GM18873 (cell line): ENCODE results near the gene SCAMP4.
A peak's percentile ranks its signal among the peaks of the same experiment; 100 is the strongest.

Experiments used
- ATAC-seq: cut with Tn5 transposase; IDR thresholded peaks from one replicate; pipeline ENCODE4 v1.9.1; 2021; ENCODE audit warnings: mild to moderate bottlenecking, moderate library complexity, moderate number of reproducible peaks; ENCODE audit not compliant: unreplicated experiment, low FRiP score

The SCAMP4 gene

GRCh38 chr19:1905110-1905862 is at the start of gene SCAMP4, which contains the start of gene ADAT3:
Gene SCAMP4, plus strand, starts transcription at chr19:1905399. Its CDS starts 9,621 bp downstream, at chr19:1915020.
Gene ADAT3, plus strand, starts transcription at chr19:1905399. Its CDS starts 6,649 bp downstream, at chr19:1912048.
- ATAC-seq: peak; percentile 54

GRCh38 chr19:1855828-1856255 is 49.4 kb upstream of the SCAMP4 start:
- no peak for ATAC-seq

GRCh38 chr19:1856345-1856697 is 48.9 kb upstream of the SCAMP4 start:
- ATAC-seq: no peak

GRCh38 chr19:1856698-1857603 is 48.2 kb upstream of the SCAMP4 start:
- no peak for ATAC-seq

- ATAC-seq: no peak
Measured at GRCh38 chr19:1857648-1858326, 47.4 kb upstream of the SCAMP4 start.

GRCh38 chr19:1858412-1859081 is 46.7 kb upstream of the SCAMP4 start:
- ATAC-seq: no peak

- no peak for ATAC-seq
Measured at GRCh38 chr19:1859331-1859781, 45.8 kb upstream of the SCAMP4 start.

GRCh38 chr19:1860042-1860775 is 45.0 kb upstream of the SCAMP4 start:
- ATAC-seq: no peak

- no peak for ATAC-seq
Measured at GRCh38 chr19:1860821-1861598, 44.2 kb upstream of the SCAMP4 start.

- ATAC-seq: no peak
Measured at GRCh38 chr19:1861599-1862031, 43.6 kb upstream of the SCAMP4 start.

GRCh38 chr19:1862068-1862423 is 43.2 kb upstream of the SCAMP4 start:
- no peak for ATAC-seq

GRCh38 chr19:1862424-1863327 is 42.5 kb upstream of the SCAMP4 start:
- ATAC-seq: no peak

GRCh38 chr19:1863328-1863637 is 41.9 kb upstream of the SCAMP4 start, which contains the start of gene KLF16:
Gene KLF16, minus strand, starts transcription at chr19:1863579. Its CDS starts 82 bp downstream, at chr19:1863497.
- no peak for ATAC-seq

GRCh38 chr19:1863638-1864479 is 41.3 kb upstream of the SCAMP4 start:
- ATAC-seq: peak; percentile 30

- peak; percentile 30 for ATAC-seq
Measured at GRCh38 chr19:1864480-1865171, 40.6 kb upstream of the SCAMP4 start.
